Activated CD4-positive, alpha-beta T cell treated with anti-CD3 and anti-CD28 coated beads for 1 hour (primary cell): ENCODE data around the gene HDAC4.

Experiments
- DNase-seq: peaks from one replicate; pipeline ENCODE4 v3.0.0-alpha.2; 2020

HDAC4 gene

GRCh38 chr2:239425631-239426030 lies 24.8 kb upstream of the HDAC4 start:
- no peak for DNase-seq

- no peak for DNase-seq
Measured at GRCh38 chr2:239424337-239425045, 23.7 kb upstream of the HDAC4 start.

GRCh38 chr2:239423551-239423950 lies 22.7 kb upstream of the HDAC4 start:
- no peak for DNase-seq

GRCh38 chr2:239421851-239422250 lies 21.0 kb upstream of the HDAC4 start:
- no peak for DNase-seq

GRCh38 chr2:239420082-239420481 lies 19.3 kb upstream of the HDAC4 start:
- no peak for DNase-seq

- DNase-seq, result no peak
Measured at GRCh38 chr2:239418918-239419317, 18.1 kb upstream of the HDAC4 start.

GRCh38 chr2:239412905-239413603 lies 12.2 kb upstream of the HDAC4 start:
- DNase-seq, result no peak

GRCh38 chr2:239411549-239412319 lies 10.9 kb upstream of the HDAC4 start:
- DNase-seq, result no peak

GRCh38 chr2:239411117-239411516 lies 10.3 kb upstream of the HDAC4 start:
- no peak for DNase-seq

- DNase-seq, result no peak
Measured at GRCh38 chr2:239409976-239410375, 9.2 kb upstream of the HDAC4 start.

- no peak for DNase-seq
Measured at GRCh38 chr2:239407112-239407511, 6.3 kb upstream of the HDAC4 start.

GRCh38 chr2:239406316-239406995 lies 5.6 kb upstream of the HDAC4 start:
- no peak for DNase-seq

GRCh38 chr2:239405071-239405470 lies 4.3 kb upstream of the HDAC4 start:
- DNase-seq, result no peak

GRCh38 chr2:239402666-239403065 lies 1.8 kb upstream of the HDAC4 start:
- no peak for DNase-seq

- DNase-seq, result no peak
Measured at GRCh38 chr2:239401881-239402233, 1.0 kb upstream of the HDAC4 start.

- DNase-seq, result peak; percentile 99
Measured at GRCh38 chr2:239401067-239401880, 454 bp upstream of the HDAC4 start.

GRCh38 chr2:239399921-239400595 lies 762 bp downstream of the HDAC4 start:
- DNase-seq, result no peak

GRCh38 chr2:239399433-239399920 lies 1.3 kb downstream of the HDAC4 start:
- DNase-seq, result no peak

- no peak for DNase-seq
Measured at GRCh38 chr2:239398521-239398921, 2.3 kb downstream of the HDAC4 start.

- DNase-seq, result no peak
Measured at GRCh38 chr2:239397931-239398471, 2.8 kb downstream of the HDAC4 start.
